Prostate gland (tissue), 2 donors: ENCODE measurements around the gene KRTAP13-3. TPM values are rescaled to one million over a fixed set of nuclear protein-coding genes. Genes with fewer than 3 reads are reported as not detected.

Experiments used
- DNase-seq: peaks from one replicate; pipeline ENCODE4 v3.0.0-alpha.2; 2019; ENCODE audit warnings: low spot score
- H3K27ac ChIP-seq, 2 donors: fragments of 200-600 bp; sonication (generic); 2 replicates each; pipeline ENCODE4 v1.5.1; 2017 to 2019
- H3K27me3 ChIP-seq: fragments of 200-600 bp; sonication (generic); replicated peaks from 2 replicates; pipeline ENCODE4 v1.5.1; 2019; ENCODE audit not compliant: insufficient read depth
- H3K36me3 ChIP-seq, 2 donors: fragments of 200-600 bp; sonication (generic); 1 replicate in 1 of 2; 2 replicates in 1 of 2; pipeline versions ENCODE4 v1.5.1 to v1.8.1; 2017 to 2019
- H3K4me1 ChIP-seq: fragments of 200-600 bp; sonication (generic); replicated peaks from 2 replicates; pipeline ENCODE4 v1.5.1; 2019
- H3K4me3 ChIP-seq, 2 donors: fragments of 200-600 bp; sonication (generic); 2 replicates each; pipeline ENCODE4 v1.5.1; 2017 to 2019
- H3K9me3 ChIP-seq: fragments of 200-600 bp; sonication (generic); 2 replicates; pipeline ENCODE4 v1.5.1; 2017
- POLR2A ChIP-seq: fragments of 450-650 bp; IDR thresholded peaks from one replicate; pipeline ENCODE4 v1.6.1; 2016; ENCODE audit warnings: antibody characterized with exemption, mild to moderate bottlenecking
- POLR2AphosphoS5 ChIP-seq: sonication (generic); formaldehyde crosslinking; IDR thresholded peaks from one replicate; pipeline ENCODE4 v1.6.1; 2017; ENCODE audit warnings: antibody characterized with exemption
- WGBS: methylation state at CpG from one replicate; pipeline ENCODE4 v1.1.5; 2018; 5-methylcytosine and 5-hydroxymethylcytosine counted together
- intact Hi-C: fragments of 100-400 bp; cut with DNase I; formaldehyde crosslinking; loops from one replicate; pipeline ENCODE4 v1.14.2; 2022
- total RNA-seq, 2 donors: library from RNA; depleted of rRNA; stranded (reverse); fragments of >200 nt; gene quantifications; one replicate each; pipeline ENCODE4 v1.1.0, GENCODE V29; 2016
- TF ChIP-seq, protein P1 (sequence below), 4 experiments: fragments of 200-600 bp in 2 of 4; fragments of 450-650 bp in 2 of 4; sonication (generic) in 2 of 4; IDR thresholded peaks; 1 replicate in 3 of 4; 2 replicates in 1 of 4; pipeline ENCODE4 v1.5.1; 2016 to 2019; ENCODE audit warnings: antibody characterized with exemption in 4 of 4, mild to moderate bottlenecking in 2 of 4, moderate library complexity in 2 of 4

The KRTAP13-3 gene
- total RNA-seq, 2 donors from 2014 or later, result not detected

DNA sequence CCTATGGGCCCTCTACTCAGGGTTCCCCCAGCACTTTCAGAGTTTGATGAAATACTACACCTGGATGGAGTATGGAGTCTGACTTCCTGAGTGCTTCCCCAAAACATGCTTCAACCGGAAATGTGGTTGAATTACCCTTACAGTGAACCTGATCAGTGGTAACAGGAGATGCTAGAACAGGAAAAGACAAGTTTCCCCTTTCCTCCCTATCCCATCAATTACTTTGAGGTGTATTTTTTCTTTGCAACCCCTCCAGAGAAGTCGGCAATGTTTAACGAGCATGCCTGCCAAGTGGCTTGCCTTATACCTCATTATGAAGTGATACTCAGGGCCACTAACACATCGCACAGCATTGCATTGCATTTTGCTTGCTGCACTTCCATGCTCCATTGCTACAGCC, 21.3 kb upstream of the KRTAP13-3 start:
- no peak for DNase-seq
- Histone ChIP-seq H3K9me3 (no peaks in the 10 kb centered on the region), H3K36me3 (no peaks in the 10 kb centered on the region), H3K4me1 (no peaks in the 10 kb centered on the region), H3K4me3 (no peak overlapping the region), H3K27ac (no peak overlapping the region), H3K27me3 (no peaks in the 10 kb centered on the region)
- intact Hi-C loops, result no loop called here
- TF ChIP-seq POLR2A (no peak), POLR2AphosphoS5 (no peak)
- TF ChIP-seq, protein P1, sequence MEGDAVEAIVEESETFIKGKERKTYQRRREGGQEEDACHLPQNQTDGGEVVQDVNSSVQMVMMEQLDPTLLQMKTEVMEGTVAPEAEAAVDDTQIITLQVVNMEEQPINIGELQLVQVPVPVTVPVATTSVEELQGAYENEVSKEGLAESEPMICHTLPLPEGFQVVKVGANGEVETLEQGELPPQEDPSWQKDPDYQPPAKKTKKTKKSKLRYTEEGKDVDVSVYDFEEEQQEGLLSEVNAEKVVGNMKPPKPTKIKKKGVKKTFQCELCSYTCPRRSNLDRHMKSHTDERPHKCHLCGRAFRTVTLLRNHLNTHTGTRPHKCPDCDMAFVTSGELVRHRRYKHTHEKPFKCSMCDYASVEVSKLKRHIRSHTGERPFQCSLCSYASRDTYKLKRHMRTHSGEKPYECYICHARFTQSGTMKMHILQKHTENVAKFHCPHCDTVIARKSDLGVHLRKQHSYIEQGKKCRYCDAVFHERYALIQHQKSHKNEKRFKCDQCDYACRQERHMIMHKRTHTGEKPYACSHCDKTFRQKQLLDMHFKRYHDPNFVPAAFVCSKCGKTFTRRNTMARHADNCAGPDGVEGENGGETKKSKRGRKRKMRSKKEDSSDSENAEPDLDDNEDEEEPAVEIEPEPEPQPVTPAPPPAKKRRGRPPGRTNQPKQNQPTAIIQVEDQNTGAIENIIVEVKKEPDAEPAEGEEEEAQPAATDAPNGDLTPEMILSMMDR (IDR thresholded peaks at IDR 0.05), result no peak
- WGBS, result 26% methylated on average over 4 of the region's 4 CpGs

DNA sequence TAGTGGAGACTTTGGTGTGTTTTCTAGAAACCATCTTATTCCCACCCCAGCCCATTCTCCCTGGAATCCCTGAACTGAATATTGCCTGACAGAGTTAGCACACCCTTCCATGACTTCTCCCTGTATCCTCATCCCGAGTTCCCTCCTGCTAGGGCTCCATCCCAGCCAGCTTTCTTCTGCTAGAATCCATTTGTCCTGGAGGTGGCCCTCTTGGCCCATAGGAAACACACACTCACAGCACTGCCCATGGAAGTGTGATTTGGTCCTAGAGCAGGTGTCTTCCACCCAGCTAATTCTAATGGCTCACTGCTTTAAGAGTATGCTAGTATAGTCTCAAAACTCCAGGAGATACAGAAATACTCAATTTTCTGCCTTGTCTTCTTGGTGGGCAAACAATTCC, 18.5 kb upstream of the KRTAP13-3 start:
- H3K9me3 ChIP-seq, result no peaks in the 10 kb centered on the region
- no peak overlapping the region for H3K27ac ChIP-seq
- intact Hi-C loops, result no loop called here
- DNase-seq, result no peak
- H3K4me3 ChIP-seq, result no peak overlapping the region
- H3K27me3 ChIP-seq, result no peaks in the 10 kb centered on the region
- TF ChIP-seq, protein P1 (IDR thresholded peaks at IDR 0.05), result no peak
- TF ChIP-seq POLR2A (no peak), POLR2AphosphoS5 (no peak)
- WGBS, result 59% methylated on average over 1 of the region's 1 CpG
- no peaks in the 10 kb centered on the region for H3K36me3 ChIP-seq
- no peaks in the 10 kb centered on the region for H3K4me1 ChIP-seq

DNA sequence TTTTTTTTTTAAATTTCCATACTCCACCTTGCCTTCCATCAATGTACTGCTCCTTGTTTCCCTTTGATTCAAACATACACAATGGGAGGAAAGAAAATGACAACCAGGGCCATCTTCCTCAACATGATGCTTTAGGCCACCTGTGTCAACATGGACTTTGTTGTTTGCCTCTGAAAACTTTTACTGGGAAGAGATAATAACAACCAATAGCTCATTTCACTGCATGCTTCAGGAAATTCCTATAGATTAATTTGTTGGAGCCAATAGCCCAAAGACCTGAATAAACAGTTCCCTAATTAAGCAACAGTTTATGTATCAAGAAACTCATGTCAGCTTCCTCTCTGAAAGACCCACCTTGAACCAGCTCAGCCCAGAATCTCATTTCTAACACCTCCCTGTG, 17.5 kb upstream of the KRTAP13-3 start:
- Histone ChIP-seq H3K4me3 (no peak overlapping the region), H3K27me3 (no peaks in the 10 kb centered on the region), H3K9me3 (no peaks in the 10 kb centered on the region), H3K4me1 (no peaks in the 10 kb centered on the region), H3K27ac (no peak overlapping the region), H3K36me3 (no peaks in the 10 kb centered on the region)
- intact Hi-C loops, result no loop called here
- no peak for DNase-seq
- TF ChIP-seq POLR2AphosphoS5, result no peak
- TF ChIP-seq POLR2A, result no peak
- TF ChIP-seq, protein P1 (IDR thresholded peaks at IDR 0.05), result no peak

DNA sequence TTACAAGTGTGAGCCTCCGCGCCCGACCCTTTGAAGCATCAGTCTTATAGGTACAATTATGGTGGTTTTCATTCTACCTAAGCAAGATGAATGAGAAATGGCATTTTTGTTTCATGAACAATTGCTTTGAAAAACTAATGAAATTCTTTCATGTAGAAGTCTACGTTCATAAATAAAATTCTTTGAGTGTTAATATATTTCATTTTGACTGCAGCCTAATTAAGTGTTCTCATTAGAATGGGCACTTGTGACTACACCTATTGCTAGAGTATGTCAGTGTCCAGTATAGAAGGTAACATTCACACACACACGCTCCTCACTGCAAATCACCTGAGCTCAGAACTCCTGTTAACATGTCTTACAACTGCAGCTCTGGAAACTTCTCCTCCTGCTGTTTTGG, 14.2 kb upstream of the KRTAP13-3 start, which contains the start of gene KRTAP15-1:
Gene KRTAP15-1 (plus strand): TSS at position 301 of the 400 bp plus-strand sequence. CDS start 53 bp downstream, at position 354.
- 97% methylated on average over 5 of the region's 5 CpGs for WGBS
- no peaks in the 10 kb centered on the region for H3K27me3 ChIP-seq

DNA sequence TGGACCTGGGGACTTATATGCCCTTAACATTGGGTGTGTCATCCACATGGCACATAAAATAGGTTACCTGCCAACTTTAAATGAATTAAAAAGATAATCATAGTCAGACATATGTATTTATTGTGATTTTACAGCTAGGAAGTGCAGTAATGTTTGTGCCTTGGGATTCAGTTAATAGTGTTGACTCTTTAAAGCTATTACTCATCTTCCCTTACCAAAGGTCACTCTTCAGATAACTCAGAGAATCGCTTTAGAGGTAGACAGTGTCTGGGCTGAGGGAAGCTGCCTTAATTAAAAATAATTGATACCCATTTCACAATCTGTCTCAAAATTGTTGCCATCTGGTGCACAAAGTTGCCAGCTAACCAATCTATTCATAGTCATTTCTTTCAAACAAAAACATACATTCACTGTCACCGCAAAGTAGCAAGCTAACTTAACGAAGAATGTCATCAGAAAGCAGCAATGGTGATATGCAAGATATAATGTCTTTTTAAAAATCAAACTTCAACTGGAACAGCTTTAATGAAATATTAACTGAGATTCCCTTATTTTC, 11.4 kb upstream of the KRTAP13-3 start:
- Histone ChIP-seq H3K27me3 (no peaks in the 10 kb centered on the region), H3K4me1 (no peaks in the 10 kb centered on the region), H3K4me3 (no peak overlapping the region), H3K27ac (no peak overlapping the region), H3K36me3 (no peaks in the 10 kb centered on the region), H3K9me3 (no peaks in the 10 kb centered on the region)
- no peak for DNase-seq
- TF ChIP-seq POLR2AphosphoS5 (no peak), POLR2A (no peak)
- TF ChIP-seq, protein P1 (IDR thresholded peaks at IDR 0.05), result no peak
- intact Hi-C loops, result no loop called here
- WGBS, result 76% methylated on average over 3 of the region's 3 CpGs

More for the DNA sequence above, 14.2 kb upstream of the KRTAP13-3 start, which contains the start of gene KRTAP15-1:
- H3K27ac ChIP-seq, result no peak within 1 kb of the TSS
- no peaks in the 10 kb centered on the region for H3K4me1 ChIP-seq
- TF ChIP-seq POLR2AphosphoS5, result no peak
- no peak for TF ChIP-seq POLR2A
- TF ChIP-seq, protein P1 (IDR thresholded peaks at IDR 0.05), result no peak
- DNase-seq, result no peak
- intact Hi-C loops, result no loop called here
- H3K9me3 ChIP-seq, result no peaks in the 10 kb centered on the region
- no peak within 1 kb of the TSS for H3K4me3 ChIP-seq
- H3K36me3 ChIP-seq, result no peaks in the 10 kb centered on the region
